SK-N-SH treated with all-trans-retinoic acid at 6 μM for 48 hours (cell line): ENCODE measurements around the gene HCN2.

Experiments
- ATAC-seq: fragments of 200-7000 bp; cut with Tn5 transposase; 3 replicates; pipeline ENCODE4 v1.9.1; 2020; ENCODE audit warnings: mild to moderate bottlenecking, moderate library complexity
- ARNTL ChIP-seq: fragments of 450-650 bp; formaldehyde crosslinking; IDR thresholded peaks from 2 replicates; pipeline ENCODE4 v1.5.0; 2020; ENCODE audit warnings: low read depth, mild to moderate bottlenecking, moderate library complexity, borderline replicate concordance
- CREB5 ChIP-seq: fragments of 250-450 bp; sonication (Bioruptor Pico); IDR thresholded peaks from 2 replicates; pipeline ENCODE4 v1.5.1; 2020; ENCODE audit warnings: low read depth, mild to moderate bottlenecking, moderate library complexity
- CSDC2 ChIP-seq: fragments of 250-450 bp; sonication (Bioruptor Pico); IDR thresholded peaks from 2 replicates; pipeline ENCODE4 v1.5.0; 2020; ENCODE audit warnings: mild to moderate bottlenecking, moderate library complexity
- CSRNP3 ChIP-seq: fragments of 250-450 bp; sonication (Bioruptor Pico); IDR thresholded peaks from 2 replicates; pipeline ENCODE4 v1.5.1; 2021; ENCODE audit warnings: mild to moderate bottlenecking, moderate library complexity
- ESRRG ChIP-seq: fragments of 250-450 bp; sonication (Bioruptor Pico); IDR thresholded peaks from 2 replicates; pipeline ENCODE4 v1.6.1; 2021; ENCODE audit warnings: mild to moderate bottlenecking
- GLIS3 ChIP-seq: fragments of 250-450 bp; sonication (Bioruptor Pico); IDR thresholded peaks from 2 replicates; pipeline ENCODE4 v1.5.0; 2020; ENCODE audit warnings: mild to moderate bottlenecking, moderate library complexity
- ISL1 ChIP-seq: fragments of 250-450 bp; sonication (Bioruptor Pico); IDR thresholded peaks from 2 replicates; pipeline ENCODE4 v2.1.2; 2022; ENCODE audit warnings: mild to moderate bottlenecking, moderate library complexity
- POU6F1 ChIP-seq: fragments of 250-450 bp; sonication (Bioruptor Pico); IDR thresholded peaks from 2 replicates; pipeline ENCODE4 v1.8.0; 2021; ENCODE audit warnings: low read depth, mild to moderate bottlenecking, moderate library complexity, borderline replicate concordance
- PPARA ChIP-seq: fragments of 250-450 bp; sonication (Bioruptor Pico); IDR thresholded peaks from 2 replicates; pipeline ENCODE4 v1.5.0; 2020; ENCODE audit warnings: mild to moderate bottlenecking, borderline replicate concordance
- RARB ChIP-seq: fragments of 250-450 bp; sonication (Bioruptor Pico); IDR thresholded peaks from 2 replicates; pipeline ENCODE4 v1.8.0; 2021; ENCODE audit warnings: mild to moderate bottlenecking, moderate library complexity
- SNAI2 ChIP-seq: fragments of 250-450 bp; sonication (Bioruptor Pico); IDR thresholded peaks from 2 replicates; pipeline ENCODE4 v1.5.0; 2020; ENCODE audit warnings: mild to moderate bottlenecking, moderate library complexity
- TCF4 ChIP-seq: fragments of 250-450 bp; sonication (Bioruptor Pico); IDR thresholded peaks from 2 replicates; pipeline ENCODE4 v1.8.0; 2021; ENCODE audit warnings: mild to moderate bottlenecking, moderate library complexity, borderline replicate concordance
- ZC3H10 ChIP-seq: fragments of 250-450 bp; sonication (Bioruptor Pico); IDR thresholded peaks from 2 replicates; pipeline ENCODE4 v1.5.1; 2021; ENCODE audit warnings: mild to moderate bottlenecking, moderate library complexity
- ZFP3 ChIP-seq: fragments of 250-450 bp; sonication (Bioruptor Pico); IDR thresholded peaks from 2 replicates; pipeline ENCODE4 v1.5.0; 2020; ENCODE audit warnings: mild to moderate bottlenecking, moderate library complexity
- ZFP30 ChIP-seq: fragments of 450-650 bp; formaldehyde crosslinking; IDR thresholded peaks from 2 replicates; pipeline ENCODE4 v1.5.0; 2022; ENCODE audit warnings: mild to moderate bottlenecking, moderate library complexity
- ZNF565 ChIP-seq: fragments of 450-650 bp; formaldehyde crosslinking; conservative IDR thresholded peaks from 2 replicates; pipeline ENCODE4 v1.5.0; 2020; ENCODE audit warnings: low read depth, mild to moderate bottlenecking, moderate library complexity
- ZNF8 ChIP-seq: fragments of 450-650 bp; formaldehyde crosslinking; IDR thresholded peaks from 2 replicates; pipeline ENCODE4 v1.5.0; 2020; ENCODE audit warnings: mild to moderate bottlenecking, moderate library complexity
- TF ChIP-seq, protein P1 (sequence below): fragments of 250-450 bp; sonication (Bioruptor Pico); IDR thresholded peaks from 2 replicates; pipeline ENCODE4 v1.8.0; 2020; ENCODE audit warnings: mild to moderate bottlenecking, moderate library complexity, borderline replicate concordance

HCN2 gene

GRCh38 chr19:588741-589692 is 664 bp upstream of the HCN2 start:
- ATAC-seq, result peak; percentile 15; the same call in 2 of the 3 replicates
- TF ChIP-seq ZNF565 (CRISPR knock-in tag) (no peak), ZFP3 (CRISPR knock-in tag) (no peak), ZC3H10 (CRISPR knock-in tag) (no peak), TCF4 (CRISPR knock-in tag) (no peak)

DNA sequence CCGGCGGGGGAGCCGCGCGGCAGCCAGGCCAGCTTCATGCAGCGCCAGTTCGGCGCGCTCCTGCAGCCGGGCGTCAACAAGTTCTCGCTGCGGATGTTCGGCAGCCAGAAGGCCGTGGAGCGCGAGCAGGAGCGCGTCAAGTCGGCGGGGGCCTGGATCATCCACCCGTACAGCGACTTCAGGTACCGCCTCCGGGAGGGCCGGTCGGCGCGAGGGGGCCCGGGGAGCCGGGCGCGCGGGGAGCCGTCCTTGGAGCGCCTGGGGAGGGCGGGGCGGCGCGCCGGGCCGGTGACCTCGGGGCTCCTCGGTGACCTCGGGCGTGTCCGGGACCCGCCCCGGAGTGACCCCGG is 690 bp downstream of the HCN2 start:
- TF ChIP-seq CREB5 (CRISPR knock-in tag), result no peak
- TF ChIP-seq ZFP3 (CRISPR knock-in tag), result peak; percentile 82; the same call in 1 of the 2 replicates
- ATAC-seq, result no peak

- TF ChIP-seq ESRRG (CRISPR knock-in tag), result no peak
- no peak for TF ChIP-seq ZNF565 (CRISPR knock-in tag)
- ATAC-seq, result no peak
Observed at GRCh38 chr19:590750-591098, 1.0 kb downstream of the HCN2 start.

GRCh38 chr19:591099-591958 is 1.6 kb downstream of the HCN2 start:
- ATAC-seq, result no peak
- TF ChIP-seq GLIS3 (no peak), ESRRG (CRISPR knock-in tag) (no peak), ZFP30 (CRISPR knock-in tag) (no peak)

GRCh38 chr19:592101-592500 is 2.4 kb downstream of the HCN2 start:
- no peak for ATAC-seq
- TF ChIP-seq TCF4 (CRISPR knock-in tag) (no peak), CSDC2 (CRISPR knock-in tag) (no peak), RARB (CRISPR knock-in tag) (no peak), ZC3H10 (CRISPR knock-in tag) (no peak), ESRRG (CRISPR knock-in tag) (no peak), CSRNP3 (CRISPR knock-in tag) (no peak), ARNTL (CRISPR knock-in tag) (no peak), CREB5 (CRISPR knock-in tag) (no peak), SNAI2 (CRISPR knock-in tag) (no peak), POU6F1 (CRISPR knock-in tag) (no peak), ZFP30 (CRISPR knock-in tag) (no peak), PPARA (CRISPR knock-in tag) (no peak), ZNF565 (CRISPR knock-in tag) (no peak), ISL1 (no peak), ZNF8 (no peak)
- TF ChIP-seq, protein P1, sequence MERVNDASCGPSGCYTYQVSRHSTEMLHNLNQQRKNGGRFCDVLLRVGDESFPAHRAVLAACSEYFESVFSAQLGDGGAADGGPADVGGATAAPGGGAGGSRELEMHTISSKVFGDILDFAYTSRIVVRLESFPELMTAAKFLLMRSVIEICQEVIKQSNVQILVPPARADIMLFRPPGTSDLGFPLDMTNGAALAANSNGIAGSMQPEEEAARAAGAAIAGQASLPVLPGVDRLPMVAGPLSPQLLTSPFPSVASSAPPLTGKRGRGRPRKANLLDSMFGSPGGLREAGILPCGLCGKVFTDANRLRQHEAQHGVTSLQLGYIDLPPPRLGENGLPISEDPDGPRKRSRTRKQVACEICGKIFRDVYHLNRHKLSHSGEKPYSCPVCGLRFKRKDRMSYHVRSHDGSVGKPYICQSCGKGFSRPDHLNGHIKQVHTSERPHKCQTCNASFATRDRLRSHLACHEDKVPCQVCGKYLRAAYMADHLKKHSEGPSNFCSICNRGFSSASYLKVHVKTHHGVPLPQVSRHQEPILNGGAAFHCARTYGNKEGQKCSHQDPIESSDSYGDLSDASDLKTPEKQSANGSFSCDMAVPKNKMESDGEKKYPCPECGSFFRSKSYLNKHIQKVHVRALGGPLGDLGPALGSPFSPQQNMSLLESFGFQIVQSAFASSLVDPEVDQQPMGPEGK (CRISPR knock-in tag), result no peak
